NCI-H2029 treated with DMSO at 0.1 percent for 48 hours (cell line): ENCODE measurements around the gene RETREG3.

Experiments
- DNase-seq: peaks from one replicate; lab custom pipeline; 2025; lab: John Stamatoyannopoulos, UW

Gene RETREG3

GRCh38 chr17:42530952-42531454 lies 78.2 kb downstream of the RETREG3 start:
- DNase-seq: no peak
